Measurements from ENCODE around the gene BYSL.

BYSL gene

GRCh38 chr6:41914869-41915530 lies 6.3 kb upstream of the BYSL start:
- H3K4me3 ChIP-seq (ENCODE audit: low read depth, low read length), result no peak overlapping the region

DNA sequence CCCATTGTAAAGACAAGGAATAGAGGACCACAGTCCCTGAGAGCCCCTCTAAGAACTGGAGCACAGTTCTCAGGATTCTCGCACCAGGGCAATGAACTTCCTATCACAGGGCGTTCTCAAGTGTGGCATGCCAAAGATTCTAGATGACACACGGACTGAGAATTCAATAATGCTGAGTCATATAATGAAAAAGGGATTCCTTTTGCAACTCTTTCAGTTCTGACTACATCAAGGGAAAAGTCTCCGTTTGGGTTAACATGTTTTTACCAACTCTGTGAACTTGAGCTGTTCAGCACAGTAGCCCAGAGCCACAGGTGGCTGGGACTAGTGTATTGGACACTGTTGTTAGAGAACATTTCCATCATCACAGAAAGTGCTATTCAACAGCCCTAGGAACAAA lies 3.8 kb upstream of the BYSL start:
- H3K4me3 ChIP-seq (ENCODE audit: low read depth, low read length), result no peak overlapping the region

- peak overlapping the region; percentile 92 for H3K4me3 ChIP-seq (ENCODE audit: low read depth, low read length)
Measured at GRCh38 chr6:41921712-41921998, 356 bp downstream of the BYSL start.

DNA sequence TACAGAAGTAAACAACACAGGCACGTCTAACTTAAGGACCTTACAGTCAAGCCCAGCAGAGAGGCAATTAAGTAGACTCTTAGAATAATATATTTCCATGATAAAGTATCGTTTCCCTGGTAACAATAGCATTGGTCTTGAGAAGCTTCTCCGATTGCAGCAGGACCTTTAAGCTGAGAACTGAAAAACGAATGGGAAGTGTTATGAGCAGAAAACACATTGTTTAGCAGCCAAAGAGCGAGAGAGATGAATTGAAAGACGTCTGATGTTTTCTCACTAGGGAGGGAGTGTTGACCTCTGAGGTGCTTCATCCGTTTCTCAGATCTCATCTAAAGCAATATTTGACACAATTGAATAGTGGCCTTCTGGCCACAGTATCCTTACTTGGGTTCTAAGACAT lies 855 bp downstream of the BYSL start:
- H3K4me3 ChIP-seq (ENCODE audit: low read depth, low read length), result peak overlapping the region; percentile 92

GRCh38 chr6:41927253-41927652 lies 6.0 kb downstream of the BYSL start:
- H3K4me3 ChIP-seq (ENCODE audit: low read depth, low read length), result no peak overlapping the region

DNA sequence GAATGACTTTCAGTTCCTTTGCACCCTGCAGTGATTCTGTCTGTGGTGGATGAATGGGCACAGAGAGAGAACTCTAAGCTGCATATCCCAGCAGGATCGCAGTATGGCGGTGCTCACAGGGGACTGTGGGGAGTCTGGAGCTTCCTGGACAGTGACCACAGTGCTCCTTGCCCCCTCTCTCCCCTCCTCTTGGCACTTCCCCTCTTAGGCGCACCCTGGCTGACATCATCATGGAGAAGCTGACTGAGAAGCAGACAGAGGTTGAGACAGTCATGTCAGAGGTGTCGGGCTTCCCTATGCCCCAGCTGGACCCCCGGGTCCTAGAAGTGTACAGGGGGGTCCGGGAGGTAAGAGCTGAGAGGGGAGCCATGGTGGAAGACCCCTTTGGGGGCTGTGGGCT lies 8.6 kb downstream of the BYSL start:
- H3K4me3 ChIP-seq (ENCODE audit: low read depth, low read length), result no peak overlapping the region

DNA sequence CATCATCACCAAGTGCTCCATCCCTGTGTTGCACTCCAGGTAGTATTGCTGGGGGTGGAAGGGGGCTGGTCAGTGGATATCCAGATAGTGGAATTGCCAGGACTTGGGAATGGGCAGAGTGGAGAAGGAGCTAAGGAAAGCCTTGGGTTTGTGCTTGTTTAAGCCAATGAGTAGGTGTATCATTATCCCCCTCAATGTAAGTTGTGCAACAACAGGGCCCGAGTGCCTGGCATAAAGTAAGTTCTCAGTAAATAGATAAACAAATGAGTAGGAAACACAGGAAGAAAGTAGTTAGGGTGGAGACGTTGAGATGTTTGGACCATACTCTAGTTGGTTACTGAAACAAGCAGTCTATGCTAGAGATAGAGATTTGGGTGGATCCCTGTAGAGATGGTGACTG lies 10.5 kb downstream of the BYSL start:
- H3K4me3 ChIP-seq (ENCODE audit: low read depth, low read length), result no peak overlapping the region

- H3K4me3 ChIP-seq (ENCODE audit: low read depth, low read length), result no peak overlapping the region
Measured at GRCh38 chr6:41932378-41932777, 11.1 kb downstream of the BYSL start.

GRCh38 chr6:41934278-41935192 lies 13.2 kb downstream of the BYSL start:
- no peak overlapping the region for H3K4me3 ChIP-seq (ENCODE audit: low read depth, low read length)

DNA sequence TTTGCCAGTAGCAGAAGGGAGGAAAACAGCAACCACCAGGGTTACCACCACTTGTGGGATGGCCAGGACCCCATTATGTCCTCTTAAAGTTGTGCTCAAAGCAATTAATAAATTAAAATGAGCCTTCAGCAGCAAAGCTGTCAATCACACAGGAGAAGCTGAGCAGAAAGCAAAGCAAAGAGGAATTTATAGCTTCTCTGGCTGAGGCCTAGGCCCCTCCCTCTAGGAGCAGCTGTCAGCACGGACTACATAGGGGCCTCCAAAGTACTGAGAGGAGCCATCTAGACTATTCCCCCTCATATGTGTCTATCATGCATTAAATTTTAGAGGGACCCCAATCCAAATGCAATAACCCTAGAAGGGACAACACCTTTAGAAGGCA lies 13.9 kb downstream of the BYSL start:
- no peak overlapping the region for H3K4me3 ChIP-seq (ENCODE audit: low read depth, low read length)

GRCh38 chr6:41935685-41936072 lies 14.4 kb downstream of the BYSL start:
- H3K4me3 ChIP-seq (ENCODE audit: low read depth, low read length), result no peak overlapping the region

DNA sequence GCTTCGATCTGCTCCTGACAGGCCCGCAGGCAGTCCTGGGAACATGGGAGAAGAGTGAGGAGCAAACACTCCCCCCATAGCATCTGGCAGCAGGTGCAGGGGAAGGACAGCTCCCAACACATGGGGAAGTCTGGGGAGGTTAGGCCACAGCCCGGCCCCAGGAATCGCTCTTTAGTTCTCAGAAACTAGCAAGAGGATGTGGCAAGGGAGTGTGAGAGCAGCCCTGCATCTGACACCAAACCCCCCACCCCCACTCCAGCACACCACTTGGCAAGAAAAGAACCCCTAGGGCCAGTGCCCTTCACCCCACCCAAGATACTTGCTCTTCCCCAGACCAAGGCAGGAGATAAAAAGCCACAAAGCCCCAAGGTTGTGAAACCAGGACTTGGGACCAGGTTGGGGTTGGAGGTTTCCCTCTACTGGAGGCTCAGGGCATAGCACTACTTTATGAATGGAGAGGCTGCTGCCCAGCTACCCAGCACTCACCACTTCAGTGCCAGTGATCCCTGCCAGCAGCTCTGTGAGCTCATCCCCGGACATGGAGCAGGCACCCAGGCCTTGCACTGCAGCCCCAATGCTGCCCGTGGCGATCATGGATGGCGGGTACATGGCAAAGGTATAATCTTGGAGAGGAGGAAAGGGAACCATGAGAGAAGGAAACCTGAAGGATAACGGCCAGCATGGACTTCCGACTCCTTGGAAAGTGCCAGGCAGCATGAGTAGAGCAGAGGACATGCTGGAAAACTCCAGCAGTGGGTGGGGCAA lies 15.0 kb downstream of the BYSL start:
- no peak overlapping the region for H3K4me3 ChIP-seq (ENCODE audit: low read depth, low read length)

GRCh38 chr6:41937472-41937860 lies 16.2 kb downstream of the BYSL start:
- H3K4me3 ChIP-seq (ENCODE audit: low read depth, low read length), result no peak overlapping the region

- no peak overlapping the region for H3K4me3 ChIP-seq (ENCODE audit: low read depth, low read length)
Measured at GRCh38 chr6:41937861-41938574, 16.7 kb downstream of the BYSL start.

- no peak overlapping the region for H3K4me3 ChIP-seq (ENCODE audit: low read depth, low read length)
Measured at GRCh38 chr6:41938590-41939175, 17.4 kb downstream of the BYSL start.

- no peak overlapping the region for H3K4me3 ChIP-seq (ENCODE audit: low read depth, low read length)
Measured at GRCh38 chr6:41939176-41939847, 18.0 kb downstream of the BYSL start.

GRCh38 chr6:41939848-41940758 lies 18.8 kb downstream of the BYSL start:
- H3K4me3 ChIP-seq (ENCODE audit: low read depth, low read length), result peak overlapping the region; percentile 77

GRCh38 chr6:41940759-41941279 lies 19.5 kb downstream of the BYSL start:
- H3K4me3 ChIP-seq (ENCODE audit: low read depth, low read length), result peak overlapping the region; percentile 77

All from iPS-11a (cell line).